ENCODE measurements around the gene KLHL25. TPM values are rescaled to one million over a fixed set of nuclear protein-coding genes. Genes with fewer than 3 reads are reported as not detected.
A peak's percentile ranks its signal among the peaks of the same experiment; 100 is the strongest.
"Not testable (repeated sequence)": the region's sequence is repeated elsewhere in the genome, so short reads cannot be mapped to it uniquely, and the experiment has no call there.

KLHL25 gene
- total RNA-seq, 1 experiment from 2014 or later, result 6.4 TPM

- DNase-seq (ENCODE audit: low spot score), result no peak
Observed at GRCh38 chr15:85804481-85805170, 9.9 kb upstream of the KLHL25 start.

GRCh38 chr15:85802617-85803016, 7.9 kb upstream of the KLHL25 start:
- not testable (repeated sequence) for DNase-seq (ENCODE audit: low spot score)

- DNase-seq (ENCODE audit: low spot score), result peak; percentile 89
Observed at GRCh38 chr15:85800478-85801123, 5.9 kb upstream of the KLHL25 start.

DNA sequence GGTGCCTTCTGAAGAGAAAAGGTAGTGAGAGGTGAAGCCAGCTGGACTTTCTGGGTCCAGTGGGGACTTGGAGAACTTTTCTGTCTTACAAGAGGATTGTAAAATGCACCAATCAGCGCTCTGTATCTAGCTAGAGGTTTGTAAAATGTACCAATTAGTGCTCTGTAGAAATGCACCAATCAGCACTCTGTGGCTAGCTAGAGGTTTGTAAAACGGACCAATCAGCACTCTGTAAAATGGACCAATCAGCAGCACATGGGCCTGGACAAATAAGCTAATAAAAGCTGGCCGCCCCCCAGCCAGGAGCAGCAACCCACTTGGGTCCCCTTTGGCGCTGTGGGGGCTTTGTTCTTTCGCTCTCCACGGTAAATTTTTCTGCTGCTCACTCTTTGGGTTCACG, 1.6 kb upstream of the KLHL25 start:
- DNase-seq (ENCODE audit: low spot score), result not testable (repeated sequence)

DNA sequence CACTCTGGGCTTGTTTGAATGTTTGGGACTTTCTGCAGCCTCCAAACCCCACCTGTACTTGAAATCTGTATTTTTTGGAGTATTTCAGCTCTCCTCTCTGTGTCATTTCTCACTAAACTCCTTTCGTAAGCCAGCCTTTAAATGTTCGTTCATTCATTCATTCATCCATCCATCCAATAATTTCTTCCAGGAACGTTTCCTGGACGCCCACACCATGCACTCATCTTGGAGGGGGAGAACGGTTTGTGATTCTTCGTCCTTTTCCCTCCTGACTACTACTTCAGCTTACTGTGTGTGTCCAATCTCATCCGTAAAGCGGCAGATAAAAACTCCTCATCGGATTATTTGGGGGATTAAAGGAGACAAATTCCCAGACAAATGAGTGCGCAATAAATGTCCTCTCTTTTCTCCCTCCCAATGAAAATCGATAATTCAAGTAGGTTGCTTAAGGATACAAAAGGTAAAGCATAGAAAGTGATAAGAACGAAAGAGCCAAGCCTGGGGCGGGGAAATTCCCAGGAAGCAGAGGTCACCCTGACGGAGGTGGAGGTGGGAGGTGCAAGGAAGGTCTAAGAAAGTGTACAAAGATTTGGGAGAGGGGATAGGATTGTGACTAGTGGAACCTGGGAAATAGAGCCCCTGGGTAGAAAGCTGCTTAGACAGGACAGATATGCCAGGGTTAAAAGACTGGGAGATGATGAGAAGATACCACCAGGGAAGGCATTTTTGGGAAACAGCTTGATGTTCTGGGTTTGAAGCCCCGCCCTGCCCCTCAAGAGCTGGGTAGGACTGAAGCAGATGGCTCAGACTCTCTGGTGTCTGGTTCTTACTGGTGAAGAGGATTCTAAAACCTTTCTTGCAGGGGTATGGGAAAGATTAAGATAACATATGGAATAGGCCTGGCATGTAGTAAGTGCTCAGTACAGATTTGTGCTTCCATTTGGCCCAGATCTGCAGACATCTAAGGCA, 896 bp upstream of the KLHL25 start:
- no peak for DNase-seq (ENCODE audit: low spot score)

DNA sequence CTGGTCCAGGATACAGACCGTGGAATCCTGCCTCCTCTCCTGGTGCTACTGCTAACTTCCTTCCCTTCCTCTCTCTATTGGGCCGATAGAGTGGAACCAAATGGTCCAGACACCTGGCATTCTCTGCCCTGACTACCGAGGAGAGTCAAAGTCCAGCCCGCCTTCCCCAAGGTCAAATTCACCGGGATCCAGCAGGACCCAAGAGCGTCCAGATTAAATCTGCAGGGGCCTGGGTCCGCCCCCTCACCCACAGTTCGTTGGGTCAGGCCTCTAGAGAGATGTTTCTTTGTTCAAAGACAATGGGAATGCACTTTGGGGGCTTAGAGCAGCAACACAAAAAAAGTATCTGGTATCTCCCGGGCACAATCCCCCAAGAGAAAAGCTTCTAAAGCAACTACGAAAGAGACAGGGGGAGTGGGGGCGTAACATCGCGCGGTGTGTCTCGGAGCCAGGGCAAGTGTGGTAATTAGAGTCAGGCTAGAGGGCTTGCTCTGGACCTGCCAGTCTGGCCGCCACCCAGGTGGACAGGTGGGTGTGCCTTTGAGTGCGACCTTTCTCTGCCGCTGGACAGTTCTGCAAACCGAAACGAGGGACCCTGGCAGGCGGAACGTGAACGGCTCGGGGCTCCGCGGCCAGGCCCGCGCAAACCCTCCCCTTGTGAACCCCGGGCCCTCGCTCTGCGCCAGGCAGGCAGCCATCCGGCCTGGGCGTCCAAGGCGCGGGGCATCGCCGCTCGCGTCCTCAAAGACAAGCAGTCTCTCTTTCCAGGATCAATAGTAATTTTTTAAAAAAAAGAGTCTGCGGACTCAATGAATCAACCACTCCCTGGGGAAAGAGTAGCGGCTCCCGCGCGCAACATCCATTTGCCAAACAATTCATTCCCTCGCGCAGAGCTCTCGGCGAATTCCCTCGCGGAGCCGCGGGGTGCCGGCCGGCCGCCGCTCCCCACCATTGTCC, 806 bp downstream of the KLHL25 start:
- no peak for DNase-seq (ENCODE audit: low spot score)

DNA sequence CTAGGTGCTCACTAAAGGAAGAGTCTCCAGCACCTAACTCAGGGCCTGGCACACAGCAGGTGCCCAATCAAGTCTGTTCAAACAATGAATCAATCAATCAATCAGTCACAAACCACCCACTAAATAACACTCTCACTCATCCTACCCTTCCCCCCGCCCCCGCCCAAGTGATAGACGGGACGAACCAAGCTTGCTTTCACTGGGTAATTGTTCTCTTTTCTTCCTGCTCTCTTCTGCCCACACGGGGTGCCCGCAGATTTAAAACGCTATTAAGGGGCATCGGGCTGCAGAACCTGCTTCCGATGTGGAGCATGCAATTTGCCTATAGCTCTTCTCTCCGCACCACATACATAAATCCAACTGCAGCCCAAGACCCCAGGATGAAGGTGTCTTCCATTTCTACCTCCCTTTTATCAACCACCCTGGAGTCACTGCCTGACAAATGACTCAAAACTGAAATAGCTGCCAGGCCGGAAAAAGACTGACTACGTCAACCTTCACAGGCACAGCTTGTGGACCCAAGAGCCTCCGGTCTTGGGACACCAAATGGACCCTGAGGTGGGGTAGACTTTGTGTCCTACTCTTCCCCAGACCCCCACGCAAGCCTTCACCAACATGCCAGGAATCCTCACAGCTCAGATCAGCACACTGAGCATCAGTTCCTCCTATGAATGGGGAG, 1.7 kb downstream of the KLHL25 start:
- no peak for DNase-seq (ENCODE audit: low spot score)

GRCh38 chr15:85792102-85792731, 2.5 kb downstream of the KLHL25 start:
- no peak for DNase-seq (ENCODE audit: low spot score)

GRCh38 chr15:85789496-85789875, 5.2 kb downstream of the KLHL25 start:
- no peak for DNase-seq (ENCODE audit: low spot score)

DNA sequence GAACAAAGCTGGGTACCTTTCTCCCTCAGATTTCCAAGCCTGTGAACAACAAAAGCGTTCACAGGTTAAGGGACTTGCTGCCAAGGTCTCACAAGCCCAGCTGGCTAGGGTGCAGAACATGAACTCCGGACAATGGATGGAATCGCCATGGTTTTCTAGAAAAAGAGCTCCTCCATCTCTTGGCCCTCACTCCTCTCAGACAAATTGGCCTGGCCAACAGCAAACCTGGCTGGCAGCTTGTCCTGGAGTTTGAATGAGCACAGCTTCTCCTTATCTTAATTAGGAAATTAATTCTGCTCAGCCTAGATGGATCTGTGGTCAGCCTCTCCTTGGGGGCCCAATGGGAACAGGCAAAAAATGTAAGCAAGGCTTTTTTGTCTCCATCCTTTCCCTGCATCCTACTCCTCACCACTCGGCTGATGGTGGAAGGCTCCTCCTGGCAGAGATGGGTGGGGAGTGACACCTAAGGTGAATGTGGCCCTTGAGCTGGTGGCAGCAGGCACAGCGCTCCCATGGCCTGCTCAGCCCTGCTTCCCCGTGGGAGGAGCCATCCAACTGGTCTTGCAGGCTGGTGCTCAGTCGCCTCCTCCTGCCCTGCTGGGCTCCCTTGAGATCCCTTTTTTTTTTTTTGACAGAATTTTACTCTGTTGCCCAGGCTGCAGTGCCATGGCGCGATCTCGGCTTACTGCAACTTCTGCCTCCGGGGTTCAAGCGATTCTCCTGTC, 5.8 kb downstream of the KLHL25 start:
- DNase-seq (ENCODE audit: low spot score), result no peak

- DNase-seq (ENCODE audit: low spot score), result no peak
Observed at GRCh38 chr15:85786781-85787114, 8.0 kb downstream of the KLHL25 start.

DNA sequence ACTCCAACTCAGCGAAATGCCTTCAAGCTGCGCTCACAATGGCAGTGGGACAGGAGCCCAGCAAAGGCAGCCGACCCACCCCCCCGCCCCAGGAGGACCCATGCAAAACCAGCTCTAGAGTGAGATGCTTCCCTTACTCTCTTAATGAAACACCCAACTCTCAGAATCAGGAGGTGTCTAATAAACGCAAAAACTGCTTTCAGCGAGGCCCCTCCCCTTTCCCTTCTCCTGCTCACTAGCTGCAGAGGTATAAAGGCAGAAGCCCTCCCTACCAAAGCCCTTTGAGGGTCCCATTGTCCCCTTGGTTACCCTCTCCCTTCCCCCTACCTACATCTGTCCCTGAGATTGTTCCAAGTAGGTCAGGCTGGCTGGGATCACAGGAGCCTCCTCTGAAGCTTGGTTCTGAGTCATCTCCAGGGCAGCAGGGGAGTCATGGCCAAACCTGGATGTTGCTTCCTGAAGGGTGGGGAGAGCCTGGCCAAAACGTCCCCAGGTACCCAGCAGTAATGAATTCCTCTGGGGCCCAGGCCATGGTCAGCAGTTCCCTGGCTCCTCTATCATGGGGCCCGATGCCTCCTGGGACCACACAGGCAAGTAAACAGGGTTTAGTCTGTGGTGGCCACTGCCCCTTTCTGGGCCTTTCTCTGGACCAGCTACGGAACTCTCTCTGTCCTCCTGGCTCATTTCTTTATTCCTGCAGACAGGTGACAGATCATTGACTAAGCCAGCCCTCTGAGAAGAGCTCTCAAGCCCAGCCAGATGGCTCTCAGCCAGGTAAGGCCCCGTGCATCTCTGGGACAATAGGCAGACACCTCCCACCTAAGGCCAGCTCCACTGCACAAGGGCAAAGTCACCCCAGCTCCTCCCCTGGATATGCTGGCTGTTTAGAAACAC, 8.6 kb downstream of the KLHL25 start:
- DNase-seq (ENCODE audit: low spot score), result peak; percentile 68

- no peak for DNase-seq (ENCODE audit: low spot score)
Observed at GRCh38 chr15:85782064-85782463, 12.7 kb downstream of the KLHL25 start.

DNA sequence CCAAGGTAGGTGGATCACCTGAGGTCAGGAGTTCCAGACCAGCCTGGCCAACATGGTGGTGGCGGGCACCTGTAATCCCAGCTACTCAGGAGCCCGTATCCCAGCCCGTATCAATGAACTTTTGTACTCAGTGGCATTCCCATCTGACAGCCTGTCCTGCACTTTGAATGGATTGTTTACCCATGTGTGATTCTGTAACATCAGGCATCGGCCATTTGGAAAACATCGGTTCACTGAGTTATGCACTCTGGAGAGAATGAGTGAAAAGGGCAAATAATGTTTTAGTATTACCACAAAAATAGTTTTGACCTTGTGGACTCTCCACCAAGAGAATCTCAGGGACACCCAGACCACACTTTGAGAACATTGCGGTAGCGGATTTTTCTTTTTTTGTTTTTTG, 13.6 kb downstream of the KLHL25 start:
- DNase-seq (ENCODE audit: low spot score), result no peak

DNA sequence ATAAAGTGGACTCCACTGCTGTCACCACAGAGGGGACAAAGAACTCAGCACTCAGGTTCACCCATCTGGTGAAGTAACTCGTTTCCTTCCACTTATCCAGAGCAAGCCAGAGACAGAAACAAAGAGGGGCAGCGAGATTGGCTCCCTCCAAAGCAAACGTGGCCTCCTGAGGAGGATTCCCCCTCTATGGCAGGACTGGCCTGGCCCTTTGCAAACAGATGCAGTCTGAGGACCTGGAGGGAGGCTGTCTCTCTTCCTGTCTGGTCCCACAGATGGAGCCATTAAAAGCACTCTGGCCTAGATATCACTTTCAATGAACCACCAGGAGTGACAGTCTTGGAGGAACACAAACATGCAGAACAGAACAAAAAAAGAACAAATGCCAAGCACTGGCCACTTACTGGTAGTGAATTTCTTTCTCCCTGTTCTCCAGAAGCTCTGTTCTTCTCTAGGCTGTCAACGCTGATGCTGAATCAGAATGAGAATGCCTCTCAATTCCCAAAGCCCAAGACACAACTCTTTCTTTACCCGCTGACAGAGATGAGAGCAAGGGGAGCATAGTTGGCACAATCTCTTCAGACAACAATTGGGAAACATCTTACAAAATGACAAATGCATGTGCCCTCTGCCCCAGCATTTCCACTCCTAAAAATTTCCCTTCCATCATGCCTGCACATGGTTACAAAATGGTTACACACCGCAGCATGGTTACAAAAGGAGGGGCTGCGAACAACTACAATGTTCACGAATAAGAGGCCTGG, 14.3 kb downstream of the KLHL25 start:
- no peak for DNase-seq (ENCODE audit: low spot score)

GRCh38 chr15:85779249-85779648, 15.5 kb downstream of the KLHL25 start:
- no peak for DNase-seq (ENCODE audit: low spot score)

DNA sequence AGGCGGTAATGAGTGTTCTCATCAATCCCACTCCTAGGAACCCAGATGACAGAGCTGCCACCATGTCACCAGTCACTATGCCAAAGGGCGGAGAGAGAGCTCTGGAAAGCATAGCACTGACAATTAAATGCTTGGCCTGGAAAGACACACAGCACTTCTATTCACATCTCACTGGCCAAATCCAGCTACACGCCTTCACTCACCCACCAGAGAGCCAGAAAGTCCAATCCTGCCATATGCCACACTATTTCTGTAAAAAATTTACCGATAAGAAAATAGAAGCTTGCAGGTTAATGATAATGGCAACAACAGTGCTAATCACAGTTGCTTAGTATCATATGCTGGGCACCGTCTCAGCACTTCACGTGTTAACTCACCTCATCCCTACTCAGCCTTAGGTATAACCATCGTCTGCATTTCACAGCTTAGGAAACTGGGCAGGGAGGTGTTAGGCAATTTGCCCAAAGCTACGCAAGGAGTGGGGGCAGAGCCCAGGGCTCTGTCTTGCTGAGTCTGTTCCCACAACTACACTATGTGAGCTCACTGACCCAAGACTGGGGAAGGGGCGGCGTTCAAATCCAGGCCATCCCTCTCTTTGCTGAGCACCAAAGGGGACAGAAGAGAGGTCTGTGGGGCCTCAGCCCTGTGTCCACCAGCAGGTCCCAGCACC, 16.5 kb downstream of the KLHL25 start:
- DNase-seq (ENCODE audit: low spot score), result no peak
